ENCODE measurements around the gene CCDC91.
A peak's percentile ranks its signal among the peaks of the same experiment; 100 is the strongest.
"Not testable (repeated sequence)": the region's sequence is repeated elsewhere in the genome, so short reads cannot be mapped to it uniquely, and the experiment has no call there.

The CCDC91 gene

GRCh38 chr12:28234444-28234843 lies 44.2 kb downstream of the CCDC91 start:
- no peak for DNase-seq (ENCODE audit: low read depth)

GRCh38 chr12:28235015-28235414 lies 44.8 kb downstream of the CCDC91 start:
- DNase-seq (ENCODE audit: low read depth) = no peak

GRCh38 chr12:28235985-28236384 lies 45.7 kb downstream of the CCDC91 start:
- DNase-seq (ENCODE audit: low read depth) = no peak

- DNase-seq (ENCODE audit: low read depth) = no peak
These were observed 47.2 kb downstream of the CCDC91 start for GRCh38 chr12:28237423-28237822.

- DNase-seq (ENCODE audit: low read depth) = no peak
These were observed 49.7 kb downstream of the CCDC91 start for GRCh38 chr12:28239918-28240317.

GRCh38 chr12:28240853-28241252 lies 50.6 kb downstream of the CCDC91 start:
- DNase-seq (ENCODE audit: low read depth) = no peak

- DNase-seq (ENCODE audit: low read depth) = no peak
These were observed 51.9 kb downstream of the CCDC91 start for GRCh38 chr12:28242129-28242495.

- no peak for DNase-seq (ENCODE audit: low read depth)
These were observed 52.4 kb downstream of the CCDC91 start for GRCh38 chr12:28242496-28243309.

GRCh38 chr12:28243310-28243633 lies 53.0 kb downstream of the CCDC91 start:
- DNase-seq (ENCODE audit: low read depth) = no peak

- DNase-seq (ENCODE audit: low read depth) = no peak
These were observed 57.5 kb downstream of the CCDC91 start for GRCh38 chr12:28247806-28248205.

- DNase-seq (ENCODE audit: low read depth) = no peak
These were observed 58.4 kb downstream of the CCDC91 start for GRCh38 chr12:28248555-28249145.

- peak; percentile 19 for DNase-seq (ENCODE audit: low read depth)
These were observed 62.9 kb downstream of the CCDC91 start for GRCh38 chr12:28253161-28253641.

- DNase-seq (ENCODE audit: low read depth) = no peak
These were observed 67.2 kb downstream of the CCDC91 start for GRCh38 chr12:28257411-28257810.

GRCh38 chr12:28258998-28259397 lies 68.7 kb downstream of the CCDC91 start:
- DNase-seq (ENCODE audit: low read depth) = no peak

GRCh38 chr12:28265435-28266042 lies 75.3 kb downstream of the CCDC91 start:
- no peak for DNase-seq (ENCODE audit: low read depth)

GRCh38 chr12:28267920-28268607 lies 77.8 kb downstream of the CCDC91 start:
- not testable (repeated sequence) for DNase-seq (ENCODE audit: low read depth)

- DNase-seq (ENCODE audit: low read depth) = no peak
These were observed 78.5 kb downstream of the CCDC91 start for GRCh38 chr12:28268608-28269229.

GRCh38 chr12:28269851-28270250 lies 79.6 kb downstream of the CCDC91 start:
- DNase-seq (ENCODE audit: low read depth) = no peak

GRCh38 chr12:28278499-28278898 lies 88.2 kb downstream of the CCDC91 start:
- no peak for DNase-seq (ENCODE audit: low read depth)

- no peak for DNase-seq (ENCODE audit: low read depth)
These were observed 88.7 kb downstream of the CCDC91 start for GRCh38 chr12:28278960-28279359.

- no peak for DNase-seq (ENCODE audit: low read depth)
These were observed 96.1 kb downstream of the CCDC91 start for GRCh38 chr12:28286352-28286751.

GRCh38 chr12:28290262-28290661 lies 100.0 kb downstream of the CCDC91 start:
- DNase-seq (ENCODE audit: low read depth) = no peak
